GM21447 (cell line): Measurements from ENCODE around the gene C17orf50.

ENCODE experiments used
- ATAC-seq: cut with Tn5 transposase; IDR thresholded peaks from one replicate; pipeline ENCODE4 v1.9.1; 2021; ENCODE audit not compliant: unreplicated experiment

Gene C17orf50

GRCh38 chr17:35760587-35760986, at the start of gene C17orf50:
Gene C17orf50, plus strand, starts transcription at chr17:35760887. Its CDS starts 55 bp downstream, at chr17:35760942.
- ATAC-seq: no peak

GRCh38 chr17:35710950-35711349, 49.7 kb upstream of the C17orf50 start:
- ATAC-seq: no peak

GRCh38 chr17:35713069-35713728, 47.5 kb upstream of the C17orf50 start:
- ATAC-seq: no peak

DNA sequence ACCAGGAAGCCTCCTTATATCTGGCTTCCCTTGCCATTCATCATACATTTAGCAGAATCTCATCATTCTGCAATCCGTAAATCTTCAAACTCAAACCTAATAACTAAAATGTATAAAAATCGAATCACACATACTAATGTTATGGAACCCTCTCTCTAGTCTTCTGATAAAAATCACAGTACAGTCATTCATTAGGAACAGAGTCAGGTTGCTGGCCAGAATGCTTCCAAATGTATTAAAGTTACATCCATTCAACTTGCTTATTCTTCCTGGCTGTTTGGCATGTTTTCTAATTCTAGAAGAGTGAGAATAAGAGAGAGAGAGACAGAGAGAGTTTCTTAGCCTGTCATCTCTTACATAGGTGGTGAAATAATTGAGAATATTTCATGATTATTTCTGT, 45.7 kb upstream of the C17orf50 start:
- ATAC-seq: no peak

GRCh38 chr17:35715416-35715815, 45.3 kb upstream of the C17orf50 start:
- ATAC-seq: no peak

GRCh38 chr17:35716173-35716572, 44.5 kb upstream of the C17orf50 start:
- no peak for ATAC-seq

- ATAC-seq: no peak
These were observed 43.7 kb upstream of the C17orf50 start for GRCh38 chr17:35716897-35717465.

GRCh38 chr17:35717475-35717874, 43.2 kb upstream of the C17orf50 start:
- no peak for ATAC-seq

GRCh38 chr17:35723735-35724134, 37.0 kb upstream of the C17orf50 start:
- ATAC-seq: no peak

DNA sequence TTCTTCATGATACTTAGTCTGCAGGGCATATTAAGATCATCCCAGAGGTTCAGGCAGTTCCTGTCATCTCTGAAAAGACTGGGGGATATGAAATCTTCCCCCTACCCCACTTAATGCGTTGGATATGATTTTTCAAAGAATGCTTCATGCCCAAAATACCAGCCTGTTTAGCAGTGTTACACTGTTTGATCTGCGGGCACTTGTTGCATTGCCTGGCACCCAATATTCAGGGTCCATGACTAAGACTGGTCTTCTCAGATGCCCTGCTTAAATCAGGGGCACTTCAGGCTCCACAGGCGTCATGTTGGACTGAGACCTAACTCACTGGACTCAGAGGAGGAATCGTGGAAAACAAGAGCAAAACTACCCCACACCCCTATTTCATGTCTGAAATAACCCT, 35.6 kb upstream of the C17orf50 start:
- no peak for ATAC-seq

- ATAC-seq: no peak
These were observed 34.9 kb upstream of the C17orf50 start for GRCh38 chr17:35725802-35726126.

- ATAC-seq: no peak
These were observed 34.3 kb upstream of the C17orf50 start for GRCh38 chr17:35726127-35726952.

DNA sequence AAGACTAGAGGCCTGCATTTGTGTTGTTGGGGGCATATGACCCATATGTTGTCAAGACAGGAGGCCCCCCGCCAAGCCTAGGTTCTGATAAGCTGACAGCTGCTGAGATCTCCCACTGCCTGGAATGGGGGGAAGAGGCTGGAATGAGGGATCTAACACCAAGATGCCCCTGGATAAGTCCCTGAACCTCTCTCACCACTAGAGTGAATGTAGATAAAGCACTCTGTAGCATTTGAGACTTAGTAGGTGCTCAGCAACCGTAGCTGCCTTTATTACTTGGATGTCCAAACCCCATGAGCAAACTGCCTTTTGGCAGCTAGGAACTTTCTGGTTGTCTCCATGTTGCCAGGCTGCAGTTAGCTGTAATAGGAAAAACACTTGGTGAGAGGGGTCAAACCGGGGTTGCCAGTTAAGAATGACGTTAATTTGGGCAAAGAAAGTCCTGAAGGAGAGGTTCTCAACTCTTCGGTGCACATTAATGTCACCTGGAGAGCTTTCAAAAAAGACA, 33.7 kb upstream of the C17orf50 start:
- ATAC-seq: no peak

GRCh38 chr17:35727635-35728034, 33.1 kb upstream of the C17orf50 start:
- ATAC-seq: no peak

GRCh38 chr17:35728551-35728950, 32.1 kb upstream of the C17orf50 start:
- ATAC-seq: no peak

GRCh38 chr17:35729405-35729833, 31.3 kb upstream of the C17orf50 start:
- ATAC-seq: no peak

GRCh38 chr17:35730400-35731005, 30.2 kb upstream of the C17orf50 start:
- no peak for ATAC-seq

DNA sequence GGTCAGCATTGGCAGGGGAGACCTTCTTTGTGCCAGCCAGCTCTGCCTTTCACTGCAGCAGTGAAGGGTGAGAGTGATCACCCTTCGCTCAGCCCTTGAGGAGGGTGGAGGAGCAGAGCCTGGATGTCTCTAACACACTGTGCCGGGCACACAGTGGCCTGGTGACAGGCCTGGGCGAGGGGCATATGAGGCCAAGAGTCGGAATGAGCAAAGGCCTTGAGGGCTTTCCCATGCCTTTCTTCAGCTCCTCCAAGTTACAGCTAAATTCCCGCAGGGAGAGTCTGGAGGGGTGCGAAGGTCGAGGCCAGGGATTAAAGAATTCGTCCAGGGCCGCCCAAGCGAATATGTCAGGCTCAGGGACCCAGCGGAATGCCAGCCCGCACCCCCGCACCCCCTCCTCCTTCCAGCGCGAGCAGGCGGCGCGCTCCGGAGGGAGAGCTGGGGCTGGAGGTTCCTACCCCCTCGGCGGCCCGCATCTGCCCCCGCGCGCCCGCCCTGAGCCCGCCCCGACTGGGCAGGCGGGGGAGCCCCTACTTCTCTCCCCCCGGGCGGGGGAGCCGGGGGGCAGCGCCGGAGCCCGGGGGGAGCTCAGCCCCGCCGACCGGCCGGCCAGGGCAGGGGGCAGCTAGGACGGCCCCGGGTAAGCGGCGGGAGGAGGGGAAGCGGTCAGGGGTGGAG, 29.3 kb upstream of the C17orf50 start, which contains the start of gene RASL10B:
Gene RASL10B, plus strand, starts transcription at position 401 of the 678 bp plus-strand sequence. CDS start 3,546 bp downstream, outside the sequence.
- no peak for ATAC-seq

GRCh38 chr17:35731917-35732805, 28.5 kb upstream of the C17orf50 start:
- ATAC-seq: no peak

DNA sequence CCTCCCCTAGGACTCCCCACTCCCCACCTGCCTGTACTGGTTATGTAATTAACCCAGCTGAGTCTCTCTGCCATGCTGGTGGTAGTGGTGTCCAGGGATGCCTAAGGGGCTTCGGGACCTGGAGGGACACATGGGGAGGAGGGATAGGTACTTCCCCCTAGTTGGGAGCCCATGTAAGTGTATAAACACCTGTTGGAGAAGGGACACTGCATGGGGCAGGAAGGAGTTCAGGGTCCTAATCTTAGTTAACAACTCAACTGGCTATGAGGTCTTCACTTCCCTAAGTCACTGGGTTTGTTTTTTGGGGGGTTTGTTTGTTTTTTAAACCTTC, 27.9 kb upstream of the C17orf50 start:
- no peak for ATAC-seq
